SU-DHL-6 (cell line): ENCODE results near the gene ARPC2.

ENCODE experiments used
- H2AFZ ChIP-seq: fragments of 200-600 bp; sonication (generic); 2 replicates; pipeline ENCODE4 v1.6.1; 2014; ENCODE audit warnings: low read depth, mild to moderate bottlenecking, moderate library complexity, mixed read lengths, antibody characterized with exemption, low read length; ENCODE audit not compliant: severe bottlenecking
- H3F3A ChIP-seq: fragments of 200-600 bp; shearing (Covaris generic); 2 replicates; pipeline ENCODE4 v1.6.0; 2016; ENCODE audit warnings: antibody characterized with exemption, mild to moderate bottlenecking; ENCODE audit not compliant: insufficient read depth
- H3K27ac ChIP-seq: fragments of 200-600 bp; sonication (generic); 2 replicates; pipeline ENCODE4 v1.5.1; 2016; ENCODE audit warnings: low read depth, mild to moderate bottlenecking, low read length, moderate library complexity, mixed read lengths
- H3K27me3 ChIP-seq: fragments of 200-600 bp; sonication (generic), shearing (Covaris generic); 2 replicates; pipeline ENCODE4 v1.6.0; 2014; ENCODE audit warnings: mild to moderate bottlenecking, low read length
- H3K36me3 ChIP-seq: fragments of 200-600 bp; sonication (generic); 2 replicates; pipeline ENCODE4 v1.6.1; 2014; ENCODE audit warnings: mild to moderate bottlenecking, low read length, mixed read lengths
- H3K4me2 ChIP-seq: fragments of 300-600, 200-600 bp; shearing (Covaris generic), sonication (generic); 2 replicates; pipeline ENCODE4 v1.6.0; 2014; ENCODE audit warnings: low read length, low read depth, mild to moderate bottlenecking; ENCODE audit not compliant: poor library complexity, severe bottlenecking
- H3K4me3 ChIP-seq: fragments of 200-600 bp; sonication (generic); 2 replicates; pipeline ENCODE4 v1.5.1; 2014; ENCODE audit warnings: antibody characterized with exemption, low read length, mild to moderate bottlenecking, mixed read lengths; ENCODE audit not compliant: insufficient read depth, poor library complexity, severe bottlenecking
- H3K79me2 ChIP-seq: fragments of 200-600 bp; sonication (generic); 2 replicates; pipeline ENCODE4 v1.6.1; 2014; ENCODE audit warnings: mild to moderate bottlenecking, low read length, moderate library complexity; ENCODE audit not compliant: insufficient read depth
- H3K9ac ChIP-seq: fragments of 200-600 bp; sonication (generic); 2 replicates; pipeline ENCODE4 v1.7.0; 2014; ENCODE audit warnings: mild to moderate bottlenecking, low read length
- H3K9me2 ChIP-seq: fragments of 200-600 bp; sonication (generic); replicated peaks from 2 replicates; pipeline ENCODE4 v1.6.1; 2014; ENCODE audit warnings: low read length; ENCODE audit not compliant: insufficient read depth
- H3K9me3 ChIP-seq: fragments of 200-600 bp; sonication (generic); 2 replicates; pipeline ENCODE4 v1.6.1; 2014; ENCODE audit warnings: low read length, mixed read lengths; ENCODE audit not compliant: insufficient read depth
- H4K20me1 ChIP-seq: fragments of 200-600 bp; sonication (generic); 2 replicates; pipeline ENCODE4 v1.6.1; 2014; ENCODE audit warnings: low read depth, mild to moderate bottlenecking, antibody characterized with exemption, low read length, moderate library complexity, mixed read lengths
- EZH2phosphoT487 ChIP-seq: fragments of 200-600 bp; sonication (generic), shearing (Covaris generic); conservative IDR thresholded peaks from 2 replicates; pipeline ENCODE4 v1.6.1; 2018; ENCODE audit warnings: mild to moderate bottlenecking, antibody characterized with exemption, low read length, moderate library complexity, mixed read lengths
- TF ChIP-seq, protein P1 (sequence below): fragments of 200-600 bp; sonication (generic); IDR thresholded peaks from one replicate; pipeline ENCODE4 v1.5.1; 2017; ENCODE audit warnings: antibody characterized with exemption, mild to moderate bottlenecking, low read length, moderate library complexity; ENCODE audit not compliant: insufficient read depth, poor library complexity, severe bottlenecking

Gene ARPC2

DNA sequence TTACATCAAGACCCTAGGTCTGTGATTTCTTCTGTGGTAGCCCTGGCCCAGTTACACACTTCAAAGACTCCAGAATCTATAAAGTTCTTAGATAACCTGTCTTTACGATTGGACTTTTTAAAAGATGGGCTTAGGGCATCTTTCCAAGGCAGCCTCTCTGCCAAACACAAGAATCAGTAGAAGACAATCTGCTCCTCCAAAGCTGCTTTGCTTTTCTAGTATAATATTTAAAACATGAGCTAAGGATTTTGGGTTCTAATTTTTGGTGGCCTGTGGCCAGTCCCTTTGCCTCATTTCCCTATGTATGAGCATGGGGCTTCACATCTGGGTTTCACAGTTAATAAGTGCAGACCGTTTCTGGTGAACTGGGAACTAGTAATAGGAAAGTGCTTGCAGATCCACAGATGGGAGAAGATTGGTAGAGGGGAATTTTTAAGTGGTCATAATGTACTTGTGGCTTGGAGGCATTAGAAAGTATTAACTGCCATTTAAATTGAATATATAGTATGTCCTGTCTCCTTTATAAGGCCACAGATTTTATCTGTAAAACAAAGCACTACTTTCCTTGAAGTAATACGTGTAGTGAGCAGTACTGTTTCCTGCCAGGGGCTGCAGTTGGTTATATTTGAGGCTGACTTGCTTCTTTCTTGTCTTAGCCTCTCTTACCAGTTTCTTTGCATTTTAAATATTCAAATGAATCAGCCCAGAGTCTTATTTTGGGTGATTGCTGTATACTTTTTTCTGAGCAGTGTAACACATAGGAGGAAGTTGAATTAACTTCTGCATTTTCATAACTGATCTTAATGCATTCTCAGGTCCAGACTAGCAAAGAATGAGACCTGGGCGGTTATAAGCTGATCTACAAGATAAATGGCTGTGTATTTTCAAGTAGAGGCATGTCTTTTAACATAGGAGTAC is 1.5 kb downstream of the ARPC2 start:
- H3K4me2 ChIP-seq: peak overlapping the region; percentile 97
- H3K9ac ChIP-seq: peak overlapping the region; percentile 99
- no peak overlapping the region for H2AFZ ChIP-seq
- peaks cover 20% of the 10 kb centered on the region for H3F3A ChIP-seq
- H3K4me3 ChIP-seq: peak overlapping the region; percentile 90
- no peaks in the 10 kb centered on the region for H3K27me3 ChIP-seq
- H3K9me3 ChIP-seq: no peaks in the 10 kb centered on the region
- peaks cover 64% of the 10 kb centered on the region for H3K79me2 ChIP-seq
- H4K20me1 ChIP-seq: peaks cover 34% of the 10 kb centered on the region
- no peaks in the 10 kb centered on the region for H3K9me2 ChIP-seq
- H3K36me3 ChIP-seq: peaks cover 16% of the 10 kb centered on the region; the same call in 1 of the 2 replicates
- H3K27ac ChIP-seq: peak overlapping the region; percentile 97
- no peak for TF ChIP-seq EZH2phosphoT487
- TF ChIP-seq, protein P1, sequence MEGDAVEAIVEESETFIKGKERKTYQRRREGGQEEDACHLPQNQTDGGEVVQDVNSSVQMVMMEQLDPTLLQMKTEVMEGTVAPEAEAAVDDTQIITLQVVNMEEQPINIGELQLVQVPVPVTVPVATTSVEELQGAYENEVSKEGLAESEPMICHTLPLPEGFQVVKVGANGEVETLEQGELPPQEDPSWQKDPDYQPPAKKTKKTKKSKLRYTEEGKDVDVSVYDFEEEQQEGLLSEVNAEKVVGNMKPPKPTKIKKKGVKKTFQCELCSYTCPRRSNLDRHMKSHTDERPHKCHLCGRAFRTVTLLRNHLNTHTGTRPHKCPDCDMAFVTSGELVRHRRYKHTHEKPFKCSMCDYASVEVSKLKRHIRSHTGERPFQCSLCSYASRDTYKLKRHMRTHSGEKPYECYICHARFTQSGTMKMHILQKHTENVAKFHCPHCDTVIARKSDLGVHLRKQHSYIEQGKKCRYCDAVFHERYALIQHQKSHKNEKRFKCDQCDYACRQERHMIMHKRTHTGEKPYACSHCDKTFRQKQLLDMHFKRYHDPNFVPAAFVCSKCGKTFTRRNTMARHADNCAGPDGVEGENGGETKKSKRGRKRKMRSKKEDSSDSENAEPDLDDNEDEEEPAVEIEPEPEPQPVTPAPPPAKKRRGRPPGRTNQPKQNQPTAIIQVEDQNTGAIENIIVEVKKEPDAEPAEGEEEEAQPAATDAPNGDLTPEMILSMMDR: no peak

DNA sequence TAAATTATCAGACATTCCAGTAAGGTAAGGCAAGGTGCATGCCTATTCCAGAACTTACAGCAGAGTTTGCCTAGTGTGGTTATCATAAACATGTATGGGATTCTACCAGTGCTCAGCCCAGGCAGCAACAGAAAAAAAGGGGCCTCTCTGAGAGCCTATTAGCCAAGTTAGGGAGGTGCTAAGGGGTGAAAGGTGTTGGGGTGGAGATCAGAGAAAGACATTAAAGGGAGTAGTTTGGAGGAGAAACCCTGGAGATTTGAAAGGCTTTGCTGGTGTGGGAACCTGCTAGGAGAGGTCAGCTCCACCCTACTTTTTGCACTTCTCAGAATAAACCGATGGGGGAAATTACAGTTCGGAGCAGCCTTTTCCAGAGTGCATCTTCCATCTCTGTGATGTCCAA is 2.9 kb downstream of the ARPC2 start:
- peaks cover 30% of the 10 kb centered on the region; the same call in 1 of the 2 replicates for H3K36me3 ChIP-seq
- H3F3A ChIP-seq: peaks cover 24% of the 10 kb centered on the region
- H3K4me2 ChIP-seq: peak overlapping the region; percentile 97
- H4K20me1 ChIP-seq: peaks cover 48% of the 10 kb centered on the region
- no peaks in the 10 kb centered on the region for H3K27me3 ChIP-seq
- H3K4me3 ChIP-seq: peak overlapping the region; percentile 90
- H3K9me3 ChIP-seq: no peaks in the 10 kb centered on the region
- H3K27ac ChIP-seq: peak overlapping the region; percentile 97
- TF ChIP-seq, protein P1: no peak
- no peak for TF ChIP-seq EZH2phosphoT487
- H3K79me2 ChIP-seq: peaks cover 78% of the 10 kb centered on the region
- no peak overlapping the region for H2AFZ ChIP-seq
- H3K9me2 ChIP-seq: no peaks in the 10 kb centered on the region
- H3K9ac ChIP-seq: peak overlapping the region; percentile 99

DNA sequence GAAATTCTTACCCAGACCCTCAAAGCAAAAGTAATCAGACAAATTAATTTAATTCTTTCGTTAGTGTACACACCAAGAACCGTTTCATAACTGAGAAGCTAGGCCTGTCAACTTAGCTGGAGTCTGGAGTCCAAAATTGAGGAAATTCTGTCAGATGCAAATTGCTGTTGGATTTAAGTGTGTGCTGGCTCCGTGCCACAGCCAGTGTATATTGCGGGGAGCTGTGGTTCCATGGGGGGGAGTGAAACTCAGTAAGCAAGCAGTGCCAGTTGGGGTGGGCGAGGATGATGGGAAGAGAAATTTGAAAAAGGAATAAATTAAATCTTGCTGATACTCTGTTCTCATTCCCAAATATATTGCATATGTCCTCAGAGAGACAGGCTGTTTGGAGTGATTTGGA is 4.0 kb downstream of the ARPC2 start:
- H4K20me1 ChIP-seq: peaks cover 53% of the 10 kb centered on the region
- peak overlapping the region; percentile 97 for H3K4me2 ChIP-seq
- no peaks in the 10 kb centered on the region for H3K9me2 ChIP-seq
- peaks cover 88% of the 10 kb centered on the region for H3K79me2 ChIP-seq
- no peak overlapping the region for H2AFZ ChIP-seq
- no peaks in the 10 kb centered on the region for H3K27me3 ChIP-seq
- no peaks in the 10 kb centered on the region for H3K9me3 ChIP-seq
- H3F3A ChIP-seq: peaks cover 24% of the 10 kb centered on the region
- H3K27ac ChIP-seq: no peak overlapping the region
- peaks cover 38% of the 10 kb centered on the region; the same call in 1 of the 2 replicates for H3K36me3 ChIP-seq
- peak overlapping the region; percentile 99; the same call in 1 of the 2 replicates for H3K9ac ChIP-seq
- no peak overlapping the region for H3K4me3 ChIP-seq
- TF ChIP-seq, protein P1: no peak
- TF ChIP-seq EZH2phosphoT487: no peak
